Central memory CD8-positive, alpha-beta T cell (primary cell): ENCODE data around the gene C9orf43.
"Not testable (repeated sequence)": the region's sequence is repeated elsewhere in the genome, so short reads cannot be mapped to it uniquely, and the experiment has no call there.

Source experiments
- ATAC-seq: fragments of 150-1000 bp; cut with Tn5 transposase; replicated peaks from 2 replicates; pipeline ENCODE4 v1.10.0; 2022; ENCODE audit warnings: mild to moderate bottlenecking, moderate FRiP score, moderate number of reproducible peaks; ENCODE audit not compliant: poor library complexity, severe bottlenecking; ENCODE audit errors: extremely low read depth
- DNase-seq, 2 donors: peaks; one replicate each; pipeline ENCODE4 v3.0.0; 2021; ENCODE audit warnings: low spot score in 2 of 2
- H3K27ac Mint-ChIP-seq: one replicate; pipeline ENCODE4 v1.8.0; 2022; ENCODE audit warnings: low read depth, mild to moderate bottlenecking, moderate library complexity, mixed read lengths
- H3K27me3 Mint-ChIP-seq: one replicate; pipeline ENCODE4 v1.8.0; 2022; ENCODE audit warnings: mixed read lengths
- H3K36me3 Mint-ChIP-seq: one replicate; pipeline ENCODE4 v1.8.0; 2022; ENCODE audit warnings: mild to moderate bottlenecking, moderate library complexity, mixed read lengths; ENCODE audit not compliant: insufficient read depth
- H3K4me1 Mint-ChIP-seq: one replicate; pipeline ENCODE4 v1.8.0; 2022; ENCODE audit warnings: mixed read lengths
- H3K4me3 Mint-ChIP-seq: one replicate; pipeline ENCODE4 v1.8.0; 2022; ENCODE audit warnings: mild to moderate bottlenecking, moderate library complexity, mixed read lengths
- H3K9me3 Mint-ChIP-seq: one replicate; pipeline ENCODE4 v1.8.0; 2022; ENCODE audit warnings: mixed read lengths

C9orf43 gene

DNA sequence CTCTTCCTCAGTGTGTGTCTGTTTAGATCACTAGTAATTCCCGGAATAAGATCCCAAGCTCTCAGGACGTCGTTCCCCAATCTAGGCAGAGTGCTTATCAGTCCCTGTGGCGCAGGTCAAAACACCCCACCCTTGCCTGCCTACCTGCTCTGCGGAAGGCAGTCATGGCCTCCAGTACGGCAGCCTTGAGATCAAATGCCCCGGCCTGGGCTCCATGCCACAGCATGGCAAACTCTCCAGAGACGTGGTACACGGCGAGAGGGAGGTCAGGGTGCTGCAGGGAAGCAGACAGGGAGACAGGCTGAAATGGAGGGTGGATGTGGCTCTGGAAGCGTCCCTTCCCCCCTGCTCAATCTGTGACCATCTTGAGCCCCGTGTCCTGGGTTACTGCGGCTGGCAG lies 21.7 kb upstream of the C9orf43 start:
- Mint-ChIP-seq H3K9me3 (no peaks in the 10 kb centered on the region), H3K4me1 (no peaks in the 10 kb centered on the region), H3K27me3 (no peaks in the 10 kb centered on the region), H3K36me3 (peaks cover 10% of the 10 kb centered on the region), H3K4me3 (no peak overlapping the region), H3K27ac (no peak overlapping the region)
- DNase-seq (no peak), ATAC-seq (no peak)

DNA sequence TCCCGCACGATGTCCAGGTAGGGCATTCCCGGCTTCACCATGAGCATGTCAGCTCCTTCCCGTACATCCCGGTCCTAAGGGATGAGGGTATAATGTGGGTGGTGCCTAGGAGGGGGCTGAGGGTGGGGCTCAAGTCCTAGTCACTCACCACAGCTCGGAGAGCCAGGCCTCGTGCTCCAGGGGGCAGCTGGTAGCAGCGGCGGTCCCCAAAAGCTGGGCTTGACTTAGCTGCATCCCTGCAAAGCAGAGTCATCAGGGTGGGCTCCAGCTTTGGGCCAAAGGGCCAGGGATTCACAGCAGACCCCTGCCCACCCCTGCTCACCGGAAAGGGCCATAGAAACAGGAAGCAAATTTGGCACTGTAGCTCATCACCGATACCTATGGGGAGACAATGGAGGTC lies 21.1 kb upstream of the C9orf43 start:
- peaks cover 10% of the 10 kb centered on the region for H3K36me3 Mint-ChIP-seq
- ATAC-seq (no peak), DNase-seq (no peak)
- H3K27me3 Mint-ChIP-seq: no peaks in the 10 kb centered on the region
- H3K4me1 Mint-ChIP-seq: no peaks in the 10 kb centered on the region
- H3K4me3 Mint-ChIP-seq: no peak overlapping the region
- H3K27ac Mint-ChIP-seq: no peak overlapping the region
- no peaks in the 10 kb centered on the region for H3K9me3 Mint-ChIP-seq

DNA sequence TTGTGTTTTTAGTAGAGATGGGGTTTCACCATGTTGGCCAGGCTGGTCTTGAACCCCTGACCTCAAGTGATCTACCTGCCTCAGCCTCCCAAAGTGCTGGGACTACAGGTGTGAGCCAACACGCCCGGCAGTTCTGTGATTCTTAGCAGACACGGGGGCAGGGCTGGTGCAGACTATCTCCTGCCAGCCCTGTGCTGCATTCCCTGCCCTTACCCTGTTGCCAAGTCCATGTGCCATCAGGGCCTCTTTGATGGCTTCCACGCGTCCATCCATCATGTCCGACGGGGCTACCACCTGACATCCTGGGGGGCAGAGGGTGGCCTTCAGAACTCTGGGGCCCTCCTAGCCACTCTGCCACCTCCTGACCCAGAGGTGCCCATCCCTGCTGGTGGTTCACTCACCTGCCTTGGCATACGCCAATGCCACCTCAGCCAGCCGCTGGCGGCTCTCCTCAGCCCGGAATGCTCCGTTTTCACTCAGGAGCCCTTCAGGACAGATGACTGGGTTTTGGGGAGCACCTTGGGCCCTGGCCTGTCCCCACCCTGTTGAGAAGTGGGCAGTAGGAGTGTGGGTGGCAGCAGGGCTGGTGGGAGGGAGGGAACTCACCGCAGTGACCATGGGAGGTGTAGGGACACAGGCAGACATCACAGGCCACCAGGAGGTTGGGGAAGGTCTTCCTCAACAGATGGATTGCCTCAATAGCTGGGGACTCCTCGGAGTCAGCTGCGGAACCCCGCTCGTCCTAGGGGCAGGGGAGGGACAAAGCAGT lies 20.2 kb upstream of the C9orf43 start:
- no peaks in the 10 kb centered on the region for H3K27me3 Mint-ChIP-seq
- no peaks in the 10 kb centered on the region for H3K9me3 Mint-ChIP-seq
- H3K36me3 Mint-ChIP-seq: peaks cover 7% of the 10 kb centered on the region
- peaks cover 4% of the 10 kb centered on the region for H3K4me1 Mint-ChIP-seq
- no peak overlapping the region for H3K27ac Mint-ChIP-seq
- no peak overlapping the region for H3K4me3 Mint-ChIP-seq
- ATAC-seq (no peak), DNase-seq (no peak)

DNA sequence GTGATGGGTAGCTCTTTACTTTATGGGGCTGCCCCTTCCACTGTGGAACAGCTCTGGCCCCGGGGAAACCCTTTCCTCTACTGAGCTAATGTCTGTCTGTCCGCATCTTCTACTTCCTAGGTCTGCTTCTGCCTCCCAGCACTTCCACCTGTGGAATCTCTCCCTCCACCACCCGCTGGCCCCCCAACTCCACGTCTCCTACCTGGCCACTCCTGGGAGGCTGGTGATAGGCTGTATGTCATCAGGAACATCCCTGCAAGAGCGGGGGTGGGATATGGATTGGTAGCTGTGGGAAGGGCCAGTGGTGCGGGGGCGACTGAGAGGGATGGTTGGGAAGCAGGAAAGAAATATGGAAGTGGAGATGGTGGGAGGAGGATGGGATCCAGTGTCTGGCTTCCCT lies 18.6 kb upstream of the C9orf43 start:
- no peaks in the 10 kb centered on the region for H3K9me3 Mint-ChIP-seq

GRCh38 chr9:113393281-113393680 lies 17.3 kb upstream of the C9orf43 start:
- H3K9me3 Mint-ChIP-seq: no peaks in the 10 kb centered on the region
- H3K4me3 Mint-ChIP-seq: no peak overlapping the region
- no peak overlapping the region for H3K27ac Mint-ChIP-seq
- DNase-seq (no peak), ATAC-seq (no peak)
- peaks cover 13% of the 10 kb centered on the region for H3K4me1 Mint-ChIP-seq
- H3K27me3 Mint-ChIP-seq: no peaks in the 10 kb centered on the region
- H3K36me3 Mint-ChIP-seq: peaks cover 9% of the 10 kb centered on the region

More for the DNA sequence above, 18.6 kb upstream of the C9orf43 start:
- H3K36me3 Mint-ChIP-seq: peaks cover 9% of the 10 kb centered on the region
- no peaks in the 10 kb centered on the region for H3K27me3 Mint-ChIP-seq
- H3K4me3 Mint-ChIP-seq: no peak overlapping the region
- DNase-seq (no peak), ATAC-seq (no peak)
- peaks cover 13% of the 10 kb centered on the region for H3K4me1 Mint-ChIP-seq
- H3K27ac Mint-ChIP-seq: no peak overlapping the region

DNA sequence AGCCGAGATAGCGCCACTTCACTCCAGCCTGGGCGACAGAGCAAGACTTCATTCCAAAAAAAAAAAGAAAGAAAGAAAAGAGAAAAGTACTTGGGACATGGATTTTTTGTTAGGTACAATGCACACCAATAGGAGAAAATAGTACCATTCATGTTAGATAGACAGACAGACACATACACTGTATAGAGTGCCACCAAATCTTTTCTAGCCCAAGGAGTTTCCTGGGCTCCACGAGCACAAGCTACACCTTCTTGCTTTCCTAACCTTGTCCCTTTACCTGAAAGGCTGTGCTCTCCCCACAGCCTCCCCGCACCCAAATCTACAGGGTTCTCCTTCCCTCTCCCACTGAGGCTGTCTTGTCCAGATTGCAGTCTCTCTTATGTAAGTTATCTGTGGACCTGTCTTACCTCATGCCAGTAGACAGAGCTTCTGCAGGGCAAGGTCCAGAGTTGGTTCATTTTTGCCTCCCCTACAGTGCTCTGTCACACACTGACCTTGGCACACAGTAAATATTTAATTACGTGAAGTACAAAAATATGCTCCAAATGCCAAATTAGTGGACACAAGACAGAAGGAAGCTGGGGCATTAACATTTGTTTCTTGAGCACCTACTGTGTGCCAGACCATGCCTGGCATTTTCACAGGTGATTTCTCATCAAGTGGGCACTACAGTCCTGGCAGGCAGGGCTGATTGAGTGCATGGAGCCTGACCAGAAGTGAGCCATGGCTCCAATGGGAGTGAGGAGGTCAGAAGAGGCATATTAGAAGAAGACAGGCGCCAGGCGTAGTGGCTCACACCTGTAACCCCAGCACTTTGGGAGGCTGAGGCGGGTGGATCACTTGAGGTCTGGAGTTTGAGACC lies 15.3 kb upstream of the C9orf43 start:
- Mint-ChIP-seq H3K9me3 (no peaks in the 10 kb centered on the region), H3K27ac (no peak overlapping the region), H3K4me1 (peaks cover 25% of the 10 kb centered on the region), H3K4me3 (no peak overlapping the region), H3K36me3 (peaks cover 11% of the 10 kb centered on the region), H3K27me3 (no peaks in the 10 kb centered on the region)
- ATAC-seq: no peak
- no peak for DNase-seq

DNA sequence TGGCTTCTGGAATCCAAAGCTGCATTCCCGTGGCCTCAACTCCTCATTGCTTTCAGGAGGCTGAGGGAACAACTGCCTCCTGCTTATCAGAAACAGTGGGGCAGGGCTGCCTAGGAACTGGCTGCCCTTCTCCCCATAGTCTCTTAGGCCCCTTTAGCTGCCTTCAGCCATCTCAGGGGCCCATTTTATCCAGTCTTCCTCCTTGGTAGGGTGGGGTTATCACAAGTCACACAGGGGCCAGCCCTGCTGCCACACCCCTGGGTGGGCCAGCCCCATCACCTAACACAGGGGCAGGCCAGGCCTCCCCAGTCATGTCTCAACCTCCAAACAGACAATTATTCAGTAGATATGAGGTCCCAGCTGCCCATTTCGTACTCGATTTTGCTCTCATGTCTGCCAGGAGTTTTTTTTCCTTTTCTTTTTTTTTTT lies 13.3 kb upstream of the C9orf43 start:
- no peak overlapping the region for H3K27ac Mint-ChIP-seq
- H3K4me3 Mint-ChIP-seq: no peak overlapping the region
- H3K9me3 Mint-ChIP-seq: no peaks in the 10 kb centered on the region
- peaks cover 14% of the 10 kb centered on the region for H3K36me3 Mint-ChIP-seq
- ATAC-seq (no peak), DNase-seq (no peak)
- H3K4me1 Mint-ChIP-seq: peaks cover 30% of the 10 kb centered on the region
- no peaks in the 10 kb centered on the region for H3K27me3 Mint-ChIP-seq

- no peak for ATAC-seq
- Mint-ChIP-seq H3K27ac (no peak overlapping the region), H3K4me3 (peak overlapping the region; percentile 88), H3K4me1 (peaks cover 30% of the 10 kb centered on the region), H3K27me3 (no peaks in the 10 kb centered on the region), H3K9me3 (no peaks in the 10 kb centered on the region), H3K36me3 (peaks cover 11% of the 10 kb centered on the region)
- no peak for DNase-seq
These were observed 11.8 kb upstream of the C9orf43 start for GRCh38 chr9:113398796-113399195.

DNA sequence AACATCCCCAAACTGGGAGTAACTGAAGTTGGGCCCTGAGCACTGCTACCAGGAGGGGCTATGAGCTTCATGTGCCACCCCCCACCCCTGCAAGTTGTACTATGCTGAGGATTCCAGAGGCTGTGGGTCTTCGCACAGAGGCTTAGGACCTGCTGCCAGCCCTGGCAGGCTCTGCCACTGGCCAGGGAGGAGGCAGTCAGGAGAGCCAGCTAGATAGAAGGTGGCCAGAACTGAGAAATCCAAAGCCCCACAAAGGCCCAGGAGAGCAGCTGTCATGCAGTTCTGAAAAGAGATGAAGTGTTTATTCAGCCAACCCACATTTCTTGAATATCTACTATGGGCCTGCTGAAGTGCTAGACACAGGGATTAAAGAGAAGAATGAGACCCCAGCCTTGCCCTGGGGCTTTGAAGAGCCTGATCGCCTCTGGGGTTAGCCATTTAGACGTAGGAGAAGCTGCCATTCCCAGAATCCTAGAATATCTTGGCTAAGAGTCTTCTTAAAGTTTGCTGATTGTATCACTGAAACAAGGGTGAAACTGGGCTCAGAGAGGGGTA lies 10.8 kb upstream of the C9orf43 start:
- peak overlapping the region; percentile 88 for H3K4me3 Mint-ChIP-seq
- H3K27ac Mint-ChIP-seq: no peak overlapping the region
- peaks cover 11% of the 10 kb centered on the region for H3K36me3 Mint-ChIP-seq

GRCh38 chr9:113401027-113401792 lies 9.3 kb upstream of the C9orf43 start, which contains the start of gene ALAD:
ALAD (minus strand) TSS chr9:113401284; CDS start chr9:113393559, 7,725 bp downstream.
- Mint-ChIP-seq H3K4me1 (peaks cover 28% of the 10 kb centered on the region), H3K9me3 (no peaks in the 10 kb centered on the region), H3K36me3 (peaks cover 11% of the 10 kb centered on the region), H3K4me3 (peak within 1 kb of the TSS; percentile 88), H3K27me3 (no peaks in the 10 kb centered on the region), H3K27ac (peak within 1 kb of the TSS; percentile 89)
- ATAC-seq (peak; percentile 99), DNase-seq (peak; percentile 99)

More for the DNA sequence above, 10.8 kb upstream of the C9orf43 start:
- H3K4me1 Mint-ChIP-seq: peaks cover 32% of the 10 kb centered on the region
- no peak for ATAC-seq
- DNase-seq: no peak
- no peaks in the 10 kb centered on the region for H3K27me3 Mint-ChIP-seq
- H3K9me3 Mint-ChIP-seq: no peaks in the 10 kb centered on the region

DNA sequence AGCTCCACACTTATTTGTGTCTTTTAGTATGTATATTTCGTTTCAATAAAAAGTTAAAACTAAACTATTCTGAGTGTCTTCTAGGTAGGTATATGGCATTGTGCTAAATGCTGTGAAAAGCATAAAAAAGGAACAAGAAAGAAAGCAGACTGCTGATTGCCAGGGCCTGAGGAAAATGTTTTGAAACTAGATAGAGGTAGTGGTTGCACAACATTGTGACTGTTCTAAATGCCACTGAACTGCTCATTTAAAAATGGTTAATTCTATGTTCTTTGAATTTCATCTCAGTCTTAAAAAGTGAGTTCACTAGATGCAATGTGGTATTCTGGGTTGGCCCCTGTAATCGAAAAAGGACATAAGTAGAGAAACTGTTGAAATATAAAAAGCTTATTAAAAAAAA lies 6.9 kb upstream of the C9orf43 start:
- Mint-ChIP-seq H3K9me3 (no peaks in the 10 kb centered on the region), H3K4me1 (peaks cover 37% of the 10 kb centered on the region), H3K36me3 (peaks cover 19% of the 10 kb centered on the region), H3K27ac (no peak overlapping the region), H3K4me3 (no peak overlapping the region), H3K27me3 (no peaks in the 10 kb centered on the region)
- DNase-seq: no peak
- no peak for ATAC-seq

DNA sequence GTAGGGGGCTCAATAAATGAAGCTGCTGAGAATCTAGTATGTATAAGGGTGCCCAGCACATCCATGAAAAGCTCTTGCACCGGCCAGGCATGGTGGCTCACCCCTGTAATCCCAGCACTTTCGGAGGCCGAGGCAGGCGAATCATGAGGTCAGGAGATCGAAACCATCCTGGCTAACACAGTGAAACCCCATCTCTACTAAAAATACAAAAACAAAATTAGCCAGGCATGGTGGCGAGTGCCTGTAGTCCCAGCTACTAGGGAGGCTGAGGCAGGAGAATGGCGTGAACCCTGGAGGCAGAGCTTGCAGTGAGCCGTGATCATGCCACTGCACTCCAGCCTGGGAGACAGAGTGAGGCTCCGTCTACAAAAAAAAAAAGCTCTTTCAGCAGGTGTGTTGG lies 4.2 kb upstream of the C9orf43 start:
- not testable (repeated sequence) for DNase-seq, H3K27me3 Mint-ChIP-seq, H3K9me3 Mint-ChIP-seq, H3K4me3 Mint-ChIP-seq, ATAC-seq
- H3K36me3 Mint-ChIP-seq: peaks cover 22% of the 10 kb centered on the region
- peaks cover 42% of the 10 kb centered on the region for H3K4me1 Mint-ChIP-seq
- H3K27ac Mint-ChIP-seq: peak overlapping the region; percentile 30
